OCI-LY7 (cell line): Measurements from ENCODE around the gene ZFYVE28. TPM values are rescaled to one million over a fixed set of nuclear protein-coding genes. Genes with fewer than 3 reads are reported as not detected.

ENCODE experiments used
- BruUV-seq: library from RNA; stranded (reverse); fragments of 400-500 nt; replicated peaks from 2 replicates; lab custom pipeline; 2021; lab: Mats Ljungman, UMichigan
- CTCF ChIA-PET: fragments of 300-600 bp; sonication (Branson Sonifier 250); formaldehyde crosslinking; loops from one replicate; lab custom pipeline; 2022; ENCODE audit warnings: antibody characterized with exemption; ENCODE audit not compliant: unreplicated experiment; lab: Charles Lee
- POLR2A ChIA-PET: fragments of 300-600 bp; sonication (Branson Sonifier 250); formaldehyde crosslinking; loops from one replicate; lab custom pipeline; 2022; ENCODE audit warnings: antibody characterized with exemption; lab: Charles Lee
- DNase-seq: peaks from one replicate; pipeline ENCODE4 v3.0.0-alpha.2; 2015; ENCODE audit warnings: low spot score
- H2AFZ ChIP-seq: fragments of 200-600 bp; sonication (generic), shearing (Covaris generic); 2 replicates; pipeline ENCODE4 v1.6.1; 2014; ENCODE audit warnings: mild to moderate bottlenecking, antibody characterized with exemption, low read length, moderate library complexity
- H3K27ac ChIP-seq: fragments of 200-600 bp; sonication (generic); 2 replicates; pipeline ENCODE4 v1.5.1; 2014; ENCODE audit warnings: mixed run types, low read depth, mild to moderate bottlenecking, moderate library complexity, low read length, inconsistent platforms; ENCODE audit not compliant: poor library complexity, severe bottlenecking
- H3K36me3 ChIP-seq: fragments of 200-600 bp; sonication (generic); 2 replicates; pipeline ENCODE4 v1.6.1; 2014; ENCODE audit warnings: mild to moderate bottlenecking, antibody characterized with exemption, low read length, moderate library complexity, mixed read lengths; ENCODE audit not compliant: insufficient read depth
- H3K4me1 ChIP-seq: fragments of 200-600 bp; sonication (generic); 2 replicates; pipeline ENCODE4 v1.5.1; 2014; ENCODE audit warnings: mild to moderate bottlenecking, low read length; ENCODE audit not compliant: insufficient read depth, poor library complexity, severe bottlenecking
- H3K4me2 ChIP-seq: fragments of 200-600 bp; sonication (generic); 2 replicates; pipeline ENCODE4 v1.6.1; 2014; ENCODE audit warnings: mild to moderate bottlenecking, low read length
- H3K4me3 ChIP-seq: fragments of 200-600 bp; sonication (generic); 2 replicates; pipeline ENCODE4 v1.5.1; 2014; ENCODE audit warnings: mild to moderate bottlenecking, low read depth, low read length; ENCODE audit not compliant: poor library complexity, severe bottlenecking
- H3K79me2 ChIP-seq: fragments of 200-600 bp; sonication (generic); 2 replicates; pipeline ENCODE4 v1.6.1; 2016; ENCODE audit warnings: low read depth, mild to moderate bottlenecking, low read length, moderate library complexity, mixed read lengths; ENCODE audit not compliant: insufficient read depth
- H3K9me2 ChIP-seq: fragments of 200-600 bp; sonication (generic); 2 replicates; pipeline ENCODE4 v1.6.1; 2016; ENCODE audit warnings: mild to moderate bottlenecking, low read length, mixed read lengths; ENCODE audit not compliant: insufficient read depth
- H3K9me3 ChIP-seq: fragments of 200-600 bp; sonication (generic); 2 replicates; pipeline ENCODE4 v1.6.1; 2014; ENCODE audit warnings: mild to moderate bottlenecking, mixed run types, low read length, mixed read lengths
- H4K20me1 ChIP-seq: fragments of 200-600 bp; sonication (generic); 2 replicates; pipeline ENCODE4 v1.6.1; 2014; ENCODE audit warnings: mild to moderate bottlenecking, antibody characterized with exemption, low read length, moderate library complexity, mixed read lengths; ENCODE audit not compliant: insufficient read depth
- EZH2phosphoT487 ChIP-seq: fragments of 200-600 bp; sonication (generic); IDR thresholded peaks from 2 replicates; pipeline ENCODE4 v1.6.1; 2018; ENCODE audit warnings: low read depth, borderline replicate concordance, mild to moderate bottlenecking, mixed run types, antibody characterized with exemption, low read length, moderate library complexity, mixed read lengths
- intact Hi-C: fragments of 100-400 bp; cut with micrococcal nuclease; formaldehyde crosslinking; loops from one replicate; pipeline ENCODE4 v1.10.0; 2022; ENCODE audit not compliant: unreplicated experiment
- total RNA-seq, 2 experiments: library from RNA; depleted of rRNA in 1 of 2; stranded (reverse); fragments of >200 nt in 1 of 2; shearing (Covaris generic) in 1 of 2; gene quantifications; 2 replicates each; pipeline ENCODE4 v1.2.3, GENCODE V29; 2014 to 2022
- TF ChIP-seq, protein P1 (sequence below): fragments of 200-600 bp; sonication (generic); conservative IDR thresholded peaks from 2 replicates; pipeline ENCODE4 v1.5.1; 2014; ENCODE audit warnings: mild to moderate bottlenecking, antibody characterized with exemption, low read length, moderate library complexity, mixed read lengths

Gene ZFYVE28
- total RNA-seq, 2 experiments from 2014 or later, result 0.32 TPM; not detected in 1

DNA sequence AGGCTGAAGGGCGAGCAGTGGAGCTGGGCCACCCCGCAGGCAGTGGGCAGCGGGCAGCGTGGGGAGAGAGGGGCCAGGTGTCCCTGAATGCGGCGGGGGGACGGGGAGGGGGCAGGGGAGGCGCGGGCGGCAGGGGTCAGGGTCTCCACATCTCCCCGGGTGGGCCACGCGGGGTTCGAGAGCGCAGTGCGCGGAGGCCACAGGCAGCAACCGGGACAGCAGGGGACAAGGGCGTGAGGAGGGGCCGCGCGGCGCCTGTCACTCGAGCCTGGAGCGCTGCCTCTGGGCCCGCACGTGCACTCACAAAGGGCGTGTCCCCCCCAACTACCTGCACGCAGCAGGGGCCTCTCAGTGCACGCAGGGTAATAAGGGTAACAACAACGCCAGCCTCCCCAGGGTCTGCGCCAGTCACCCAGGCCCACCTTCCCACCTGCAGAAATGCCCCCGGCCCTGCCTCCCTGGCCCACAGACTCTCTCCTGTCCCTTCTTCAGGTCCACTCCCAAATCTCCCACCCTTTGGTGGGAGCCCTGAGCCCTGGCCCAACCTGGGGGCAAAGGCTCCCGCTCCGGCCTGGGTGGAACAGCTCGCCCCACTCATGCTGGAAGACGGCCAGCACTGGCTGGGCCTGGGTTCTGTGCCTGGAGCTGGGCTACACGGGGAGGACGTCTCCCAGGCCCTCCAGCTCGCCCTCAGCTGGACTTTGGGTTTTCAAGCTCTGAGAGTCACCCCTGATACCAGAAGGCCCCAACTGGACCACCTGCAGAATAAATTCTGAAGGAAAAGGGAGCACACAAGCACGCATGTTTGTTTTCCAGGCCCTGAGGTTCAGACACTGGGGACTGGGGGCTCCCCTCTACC lies 53.2 kb downstream of the ZFYVE28 start:
- ChIA-PET CTCF (no interaction called here), POLR2A (no interaction called here)
- H3K4me3 ChIP-seq, result no peak overlapping the region
- H3K79me2 ChIP-seq, result no peaks in the 10 kb centered on the region
- H3K4me1 ChIP-seq, result no peaks in the 10 kb centered on the region
- no peak for TF ChIP-seq EZH2phosphoT487
- TF ChIP-seq, protein P1, sequence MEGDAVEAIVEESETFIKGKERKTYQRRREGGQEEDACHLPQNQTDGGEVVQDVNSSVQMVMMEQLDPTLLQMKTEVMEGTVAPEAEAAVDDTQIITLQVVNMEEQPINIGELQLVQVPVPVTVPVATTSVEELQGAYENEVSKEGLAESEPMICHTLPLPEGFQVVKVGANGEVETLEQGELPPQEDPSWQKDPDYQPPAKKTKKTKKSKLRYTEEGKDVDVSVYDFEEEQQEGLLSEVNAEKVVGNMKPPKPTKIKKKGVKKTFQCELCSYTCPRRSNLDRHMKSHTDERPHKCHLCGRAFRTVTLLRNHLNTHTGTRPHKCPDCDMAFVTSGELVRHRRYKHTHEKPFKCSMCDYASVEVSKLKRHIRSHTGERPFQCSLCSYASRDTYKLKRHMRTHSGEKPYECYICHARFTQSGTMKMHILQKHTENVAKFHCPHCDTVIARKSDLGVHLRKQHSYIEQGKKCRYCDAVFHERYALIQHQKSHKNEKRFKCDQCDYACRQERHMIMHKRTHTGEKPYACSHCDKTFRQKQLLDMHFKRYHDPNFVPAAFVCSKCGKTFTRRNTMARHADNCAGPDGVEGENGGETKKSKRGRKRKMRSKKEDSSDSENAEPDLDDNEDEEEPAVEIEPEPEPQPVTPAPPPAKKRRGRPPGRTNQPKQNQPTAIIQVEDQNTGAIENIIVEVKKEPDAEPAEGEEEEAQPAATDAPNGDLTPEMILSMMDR, result no peak
- H2AFZ ChIP-seq, result no peak overlapping the region
- no peaks in the 10 kb centered on the region for H4K20me1 ChIP-seq
- DNase-seq, result no peak
- no TSS peak for BruUV-seq
- intact Hi-C loops, result no loop called here
- H3K36me3 ChIP-seq, result no peaks in the 10 kb centered on the region
- H3K9me2 ChIP-seq, result no peaks in the 10 kb centered on the region
- H3K4me2 ChIP-seq, result no peak overlapping the region
- no peak overlapping the region for H3K27ac ChIP-seq
- 0 out of 2 replicates have a peak, but pooled peaks cover 6% of the 10 kb centered on the region for H3K9me3 ChIP-seq

DNA sequence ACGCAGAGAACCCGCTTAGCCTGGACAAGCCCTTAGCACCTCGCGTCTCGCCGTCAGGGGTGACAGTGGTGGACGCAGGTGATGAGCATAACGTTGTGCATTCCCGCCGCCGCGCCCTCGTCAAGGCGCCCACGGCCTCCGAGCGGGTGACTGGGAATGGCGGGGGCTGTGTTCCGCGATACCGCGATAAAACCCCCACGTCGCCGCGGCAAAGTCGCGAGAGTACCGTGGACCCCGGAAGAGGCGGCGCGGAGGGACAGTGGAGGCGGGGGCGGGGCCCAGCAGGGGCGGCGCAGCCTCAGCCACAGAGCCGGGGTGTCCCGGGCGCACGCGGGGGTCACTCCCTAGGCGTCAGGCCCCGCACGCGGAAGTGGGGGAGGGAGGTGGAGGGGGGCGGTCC lies 53.8 kb downstream of the ZFYVE28 start:
- no peaks in the 10 kb centered on the region for H3K4me1 ChIP-seq
- no peak for DNase-seq
- no peaks in the 10 kb centered on the region for H3K36me3 ChIP-seq
- intact Hi-C loops, result no loop called here
- no peaks in the 10 kb centered on the region for H3K9me2 ChIP-seq
- no TSS peak for BruUV-seq
- H3K4me3 ChIP-seq, result no peak overlapping the region
- 0 out of 2 replicates have a peak, but pooled peaks cover 6% of the 10 kb centered on the region for H3K9me3 ChIP-seq
- H2AFZ ChIP-seq, result no peak overlapping the region
- no peaks in the 10 kb centered on the region for H4K20me1 ChIP-seq
- no peak overlapping the region for H3K4me2 ChIP-seq
- no peak for TF ChIP-seq EZH2phosphoT487
- TF ChIP-seq, protein P1, result no peak
- CTCF ChIA-PET, result no interaction called here
- POLR2A ChIA-PET, result no interaction called here
- H3K79me2 ChIP-seq, result no peaks in the 10 kb centered on the region
- no peak overlapping the region for H3K27ac ChIP-seq
